ENCODE measurements around the gene PHYKPL.

PHYKPL gene

DNA sequence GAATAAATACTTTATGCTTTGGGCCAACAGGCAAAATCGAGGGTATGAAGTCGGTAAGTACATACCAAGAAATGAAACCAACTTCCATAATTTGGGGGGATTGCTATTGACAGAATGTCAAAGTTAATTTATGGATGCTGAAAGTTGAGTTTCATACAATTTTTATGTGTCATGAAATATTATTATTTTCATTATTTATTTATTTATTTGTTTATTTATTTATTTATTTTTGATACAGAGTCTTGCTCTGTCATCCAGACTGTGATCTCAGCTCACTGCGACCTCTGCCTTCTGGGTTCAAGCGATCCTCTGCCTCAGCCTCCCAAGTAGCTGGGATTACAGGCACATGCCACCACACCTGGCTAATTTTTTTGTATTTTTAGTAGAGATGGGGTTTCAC is 40.9 kb downstream of the PHYKPL start:
- in situ Hi-C loops (cut with HindIII; ENCODE audit: low sequenced_read_pairs) = no loop called here
- H3K4me3 ChIP-seq (ENCODE audit: low read depth, low read length) = no peak overlapping the region
- TF ChIP-seq, protein P1, sequence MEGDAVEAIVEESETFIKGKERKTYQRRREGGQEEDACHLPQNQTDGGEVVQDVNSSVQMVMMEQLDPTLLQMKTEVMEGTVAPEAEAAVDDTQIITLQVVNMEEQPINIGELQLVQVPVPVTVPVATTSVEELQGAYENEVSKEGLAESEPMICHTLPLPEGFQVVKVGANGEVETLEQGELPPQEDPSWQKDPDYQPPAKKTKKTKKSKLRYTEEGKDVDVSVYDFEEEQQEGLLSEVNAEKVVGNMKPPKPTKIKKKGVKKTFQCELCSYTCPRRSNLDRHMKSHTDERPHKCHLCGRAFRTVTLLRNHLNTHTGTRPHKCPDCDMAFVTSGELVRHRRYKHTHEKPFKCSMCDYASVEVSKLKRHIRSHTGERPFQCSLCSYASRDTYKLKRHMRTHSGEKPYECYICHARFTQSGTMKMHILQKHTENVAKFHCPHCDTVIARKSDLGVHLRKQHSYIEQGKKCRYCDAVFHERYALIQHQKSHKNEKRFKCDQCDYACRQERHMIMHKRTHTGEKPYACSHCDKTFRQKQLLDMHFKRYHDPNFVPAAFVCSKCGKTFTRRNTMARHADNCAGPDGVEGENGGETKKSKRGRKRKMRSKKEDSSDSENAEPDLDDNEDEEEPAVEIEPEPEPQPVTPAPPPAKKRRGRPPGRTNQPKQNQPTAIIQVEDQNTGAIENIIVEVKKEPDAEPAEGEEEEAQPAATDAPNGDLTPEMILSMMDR (IDR thresholded peaks at IDR 0.05; ENCODE audit: low read depth, low read length, missing control alignments) = no peak
- DNase-seq (ENCODE audit: low read depth) = no peak

DNA sequence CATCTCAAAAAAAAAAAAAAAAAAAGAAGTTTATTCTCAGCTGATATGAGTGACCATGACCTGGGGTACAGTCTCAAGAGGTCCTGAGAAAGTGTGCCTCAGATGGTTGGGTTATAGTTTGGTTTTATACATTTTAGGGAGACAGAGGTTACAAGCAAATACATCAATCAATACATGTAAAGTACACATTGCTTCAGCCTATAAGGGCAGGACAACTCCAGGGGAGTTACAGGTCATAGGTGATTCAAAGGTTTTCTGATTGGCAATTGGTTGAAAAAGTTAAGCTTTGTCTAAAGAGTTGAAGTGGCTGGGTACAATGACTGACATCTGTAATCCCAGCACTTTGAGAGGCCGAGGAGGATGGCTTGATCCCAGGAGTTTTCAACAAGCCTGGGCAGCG is 43.2 kb downstream of the PHYKPL start:
- in situ Hi-C loops (cut with HindIII; ENCODE audit: low sequenced_read_pairs) = no loop called here
- no peak for DNase-seq (ENCODE audit: low read depth)
- H3K4me3 ChIP-seq (ENCODE audit: low read depth, low read length) = no peak overlapping the region
- TF ChIP-seq, protein P1 (IDR thresholded peaks at IDR 0.05; ENCODE audit: low read depth, low read length, missing control alignments) = no peak

DNA sequence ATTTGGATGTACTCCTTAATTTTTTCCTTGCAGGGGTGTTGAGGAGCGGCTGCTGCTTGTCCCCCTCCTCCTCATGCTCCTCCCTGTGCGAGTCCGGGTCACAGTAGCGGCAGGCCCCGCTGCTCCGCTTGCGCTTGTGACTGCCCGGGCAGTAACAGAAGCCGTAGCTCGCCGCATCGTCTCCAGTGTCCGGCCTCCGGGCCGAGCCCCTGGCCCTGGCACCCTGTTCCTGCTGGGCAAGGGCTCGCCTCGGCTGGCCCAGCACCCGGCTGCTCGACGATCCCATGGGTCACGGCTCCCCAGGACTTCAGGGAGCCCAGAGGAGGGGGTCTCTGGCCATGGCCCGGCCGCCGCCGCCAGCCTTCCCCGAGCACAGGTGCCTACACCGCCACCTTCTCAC is 45.6 kb downstream of the PHYKPL start, which contains the start of gene GMCL2:
TSS of gene GMCL2 (minus strand) at position 358 of the 400 bp plus-strand sequence. CDS start at position 286, 72 bp downstream.
- in situ Hi-C loops (cut with HindIII; ENCODE audit: low sequenced_read_pairs) = no loop called here

DNA sequence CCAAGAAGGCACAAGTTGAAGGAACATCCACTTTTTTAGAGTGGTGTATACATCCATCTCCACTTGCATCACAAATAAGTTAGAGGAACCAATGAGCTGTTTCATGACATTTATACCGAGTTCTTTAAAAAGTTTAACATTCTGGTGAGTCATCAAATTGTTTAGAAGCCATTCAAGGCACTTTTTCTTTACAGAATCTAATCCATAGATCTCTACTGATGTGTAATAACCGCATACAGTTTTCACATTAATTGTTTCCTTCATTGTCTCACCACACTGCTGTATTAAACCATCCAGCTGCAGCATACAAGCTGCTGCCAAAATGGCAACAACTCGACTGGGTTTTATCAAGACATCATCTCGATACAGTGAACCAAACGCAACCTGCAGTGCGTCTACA is 46.2 kb downstream of the PHYKPL start:
- no peak overlapping the region for H3K4me3 ChIP-seq (ENCODE audit: low read depth, low read length)
- no peak for DNase-seq (ENCODE audit: low read depth)
- in situ Hi-C loops (cut with HindIII; ENCODE audit: low sequenced_read_pairs) = no loop called here
- TF ChIP-seq, protein P1 (IDR thresholded peaks at IDR 0.05; ENCODE audit: low read depth, low read length, missing control alignments) = no peak

More for the DNA sequence above, 45.6 kb downstream of the PHYKPL start, which contains the start of gene GMCL2:
- no peak within 1 kb of the TSS for H3K4me3 ChIP-seq (ENCODE audit: low read depth, low read length)
- DNase-seq (ENCODE audit: low read depth) = no peak
- TF ChIP-seq, protein P1 (IDR thresholded peaks at IDR 0.05; ENCODE audit: low read depth, low read length, missing control alignments) = no peak

DNA sequence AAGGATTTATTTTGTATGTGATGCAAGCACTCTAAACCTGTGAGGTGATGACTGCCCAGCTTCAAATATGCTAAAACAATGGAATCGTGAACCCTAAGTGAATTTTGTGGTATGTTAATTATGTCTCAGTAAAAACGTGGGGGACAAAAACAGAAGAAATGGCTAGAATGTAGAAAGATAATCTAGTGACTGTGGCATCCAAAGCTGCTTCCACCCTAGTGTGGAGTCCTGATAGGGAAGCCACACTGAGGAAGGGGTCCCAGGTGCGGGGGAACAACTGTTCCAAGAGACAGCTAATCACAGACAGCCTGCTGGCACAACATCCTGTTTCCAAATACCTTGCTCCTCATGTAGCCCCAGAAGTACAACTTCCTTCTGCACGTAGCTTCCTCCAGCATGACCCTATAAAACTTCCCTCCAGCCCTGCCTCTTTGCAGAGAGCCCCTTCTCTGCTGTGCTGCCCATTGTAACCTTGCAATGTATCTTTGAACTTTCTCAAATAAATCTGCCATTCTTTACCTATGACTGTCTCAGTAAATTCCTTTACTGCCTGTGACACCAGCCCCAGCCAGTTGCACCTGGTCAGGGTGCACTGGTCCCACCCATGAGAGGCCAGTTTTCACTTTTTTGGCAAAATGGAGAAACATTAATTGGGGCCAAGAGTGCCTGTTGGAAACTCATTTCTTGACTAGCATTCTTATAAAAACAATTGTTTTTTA is 50.3 kb downstream of the PHYKPL start:
- in situ Hi-C loops (cut with HindIII; ENCODE audit: low sequenced_read_pairs) = no loop called here
- no peak for DNase-seq (ENCODE audit: low read depth)
- TF ChIP-seq, protein P1 (IDR thresholded peaks at IDR 0.05; ENCODE audit: low read depth, low read length, missing control alignments) = no peak
- no peak overlapping the region for H3K4me3 ChIP-seq (ENCODE audit: low read depth, low read length)

DNA sequence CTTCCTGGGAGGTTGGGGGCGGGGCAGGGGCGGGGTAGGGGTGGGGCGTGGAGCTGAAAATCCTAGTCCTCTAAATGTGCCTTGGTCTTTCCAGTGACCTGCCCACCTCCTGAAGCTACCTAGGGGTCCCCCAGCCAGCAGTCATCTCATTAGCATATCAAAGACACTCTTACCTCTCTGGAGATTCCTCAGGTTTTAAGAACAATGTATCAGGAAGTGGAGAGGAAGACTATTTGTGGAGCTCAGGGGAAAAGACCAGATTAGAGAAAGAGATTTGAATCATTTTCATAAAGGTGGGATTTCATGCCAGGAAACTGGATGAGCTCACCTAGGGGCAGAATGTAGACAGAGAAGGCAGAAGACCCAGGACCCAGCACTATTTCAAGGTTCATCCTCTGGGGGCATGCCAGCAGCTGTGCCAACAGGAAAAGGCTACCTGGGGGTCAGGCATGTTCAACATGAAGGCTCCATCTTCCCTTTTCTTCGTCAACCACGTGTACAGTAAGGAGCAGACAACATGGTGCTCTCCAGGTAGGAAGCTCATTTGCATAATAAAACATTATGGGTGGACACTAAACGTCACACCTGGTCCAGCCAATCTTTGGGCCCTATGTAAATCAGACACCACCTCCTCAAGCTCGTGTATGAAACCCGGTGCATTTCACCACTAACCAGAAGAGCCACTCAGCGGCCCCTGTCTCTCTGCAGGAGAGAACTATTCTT is 52.3 kb downstream of the PHYKPL start:
- in situ Hi-C loops (cut with HindIII; ENCODE audit: low sequenced_read_pairs) = no loop called here
- no peak overlapping the region for H3K4me3 ChIP-seq (ENCODE audit: low read depth, low read length)

More for the DNA sequence above, 52.3 kb downstream of the PHYKPL start:
- TF ChIP-seq, protein P1 (IDR thresholded peaks at IDR 0.05; ENCODE audit: low read depth, low read length, missing control alignments) = no peak
- no peak for DNase-seq (ENCODE audit: low read depth)

Measured in astrocyte of the cerebellum (primary cell).